HepG2 (cell line): ENCODE results near the gene CIROP. TPM values are rescaled to one million over a fixed set of nuclear protein-coding genes. Genes with fewer than 3 reads are reported as not detected.

Source experiments
- CBX2 ChIP-seq, 2 experiments: fragments of 200-600 bp in 1 of 2; sonication (generic); formaldehyde crosslinking in 1 of 2; IDR thresholded peaks; 2 replicates each; pipeline versions ENCODE4 v1.7.0 to v1.8.1; 2018 to 2022; ENCODE audit warnings: low read depth in 2 of 2, low read length in 1 of 2, mild to moderate bottlenecking in 1 of 2, missing genetic modification reagents in 1 of 2
- CHD4 ChIP-seq: fragments of 200-600 bp; sonication (generic); IDR thresholded peaks from 2 replicates; pipeline ENCODE4 v1.7.0; 2017; ENCODE audit warnings: mild to moderate bottlenecking, low read length, borderline replicate concordance
- DZIP1 ChIP-seq: sonication (generic); formaldehyde crosslinking; IDR thresholded peaks from 2 replicates; pipeline ENCODE4 v1.5.0; 2020; ENCODE audit warnings: mild to moderate bottlenecking, missing genetic modification reagents
- GRHL1 ChIP-seq: sonication (generic); formaldehyde crosslinking; conservative IDR thresholded peaks from 2 replicates; pipeline ENCODE4 v1.8.0; 2022; ENCODE audit warnings: missing genetic modification reagents
- HNRNPK ChIP-seq: fragments of 200-400 bp; formaldehyde crosslinking; IDR thresholded peaks from 2 replicates; pipeline ENCODE4 v1.6.1; 2018; ENCODE audit warnings: low read length, low read depth, moderate library complexity, mild to moderate bottlenecking; ENCODE audit not compliant: poor library complexity, severe bottlenecking
- MEF2D ChIP-seq: sonication (generic); formaldehyde crosslinking; IDR thresholded peaks from 2 replicates; pipeline ENCODE4 v1.5.1; 2020; ENCODE audit warnings: mild to moderate bottlenecking, missing genetic modification reagents
- MLLT10 ChIP-seq: sonication (generic); formaldehyde crosslinking; IDR thresholded peaks from 2 replicates; pipeline ENCODE4 v1.4.0; 2020; ENCODE audit warnings: missing genetic modification reagents
- MLXIP ChIP-seq: sonication (generic); formaldehyde crosslinking; IDR thresholded peaks from 2 replicates; pipeline ENCODE4 v1.9.0; 2021; ENCODE audit warnings: missing genetic modification reagents, borderline replicate concordance
- NFYC ChIP-seq: IDR thresholded peaks from 2 replicates; pipeline ENCODE4 v1.6.1; 2016; ENCODE audit warnings: missing genetic modification reagents, missing compliant biosample characterization
- PHB2 ChIP-seq: fragments of 450-650 bp; IDR thresholded peaks from 2 replicates; pipeline ENCODE4 v1.6.1; 2018; ENCODE audit not compliant: partially characterized antibody
- PHF8 ChIP-seq: sonication (generic); formaldehyde crosslinking; IDR thresholded peaks from 2 replicates; pipeline ENCODE4 v1.5.0; 2020; ENCODE audit warnings: missing genetic modification reagents
- SOX6 ChIP-seq, 2 experiments: fragments of 450-650 bp in 1 of 2; sonication (generic) in 1 of 2; formaldehyde crosslinking in 1 of 2; IDR thresholded peaks; 2 replicates each; pipeline versions ENCODE4 v1.4.0 to v1.6.1; 2017 to 2020; ENCODE audit warnings: antibody characterized with exemption in 1 of 2, mild to moderate bottlenecking in 1 of 2, missing genetic modification reagents in 1 of 2
- ZMYM2 ChIP-seq: sonication (generic); formaldehyde crosslinking; IDR thresholded peaks from 2 replicates; pipeline ENCODE4 v1.8.0; 2022; ENCODE audit warnings: mild to moderate bottlenecking, missing genetic modification reagents
- ZNF124 ChIP-seq: sonication (generic); formaldehyde crosslinking; IDR thresholded peaks from 2 replicates; pipeline ENCODE4 v1.4.0; 2020; ENCODE audit warnings: missing genetic modification reagents
- ZNF576 ChIP-seq: sonication (generic); formaldehyde crosslinking; IDR thresholded peaks from 2 replicates; pipeline ENCODE4 v1.4.0; 2020; ENCODE audit warnings: mild to moderate bottlenecking, missing genetic modification reagents
- ZNF616 ChIP-seq: sonication (generic); formaldehyde crosslinking; IDR thresholded peaks from 2 replicates; pipeline ENCODE4 v1.5.0; 2020; ENCODE audit warnings: low read depth, mild to moderate bottlenecking, missing genetic modification reagents
- ZNF639 ChIP-seq: conservative IDR thresholded peaks from 2 replicates; pipeline ENCODE4 v1.6.1; 2018; ENCODE audit warnings: missing genetic modification reagents
- ZNF841 ChIP-seq: sonication (generic); formaldehyde crosslinking; IDR thresholded peaks from 2 replicates; pipeline ENCODE4 v1.8.1; 2023; ENCODE audit warnings: missing genetic modification reagents, borderline replicate concordance
- ZSCAN20 ChIP-seq: sonication (generic); formaldehyde crosslinking; IDR thresholded peaks from 2 replicates; pipeline ENCODE4 v1.4.0; 2020; ENCODE audit warnings: missing genetic modification reagents, mild to moderate bottlenecking, borderline replicate concordance
- polyA plus RNA-seq, 8 experiments: library from polyadenylated mRNA; depleted of rRNA in 3 of 8; stranded (reverse) in 7 of 8; unstranded in 1 of 8; fragments of >200 nt; fragmentation: Illumina TruSeq in 4 of 8; extraction: Trizol in 4 of 8; gene quantifications; 2 replicates each; pipeline versions ENCODE4 v1.2.1 to v1.2.3, GENCODE V29; 2011 to 2016; ENCODE audit warnings: low read depth in 4 of 8, missing spikeins in 1 of 8, mixed read lengths in 1 of 8; ENCODE audit not compliant: insufficient read depth in 1 of 8
- total RNA-seq, 5 experiments: library from RNA; depleted of rRNA; stranded (reverse); fragments of >200 nt; fragmentation: Illumina TruSeq; extraction: Trizol; gene quantifications; 2 replicates each; pipeline ENCODE4 v1.2.3, GENCODE V29; 2016; ENCODE audit warnings: low read depth in 1 of 5

CIROP gene
- total and polyA plus RNA-seq, 2 of the 13 experiments (the other 11 are each of a cell fraction or from before 2014, with no cell fraction given), result 0.07 TPM; not detected in 1

GRCh38 chr14:23057757-23058653, 46.8 kb downstream of the CIROP start (continued):
- TF ChIP-seq DZIP1 (CRISPR knock-in tag) (no peak), MEF2D (CRISPR knock-in tag) (peak; percentile 86; the same call in 1 of the 2 replicates), PHF8 (CRISPR knock-in tag) (peak; percentile 55), ZNF841 (CRISPR knock-in tag) (no peak), MLLT10 (CRISPR knock-in tag) (no peak), SOX6 (IDR thresholded peaks at IDR 0.05) (no peak), SOX6 (CRISPR knock-in tag; IDR thresholded peaks at IDR 0.05) (peak; percentile 80; the same call in 1 of the 2 replicates), ZNF639 (peak; percentile 64; the same call in 1 of the 2 replicates), ZNF124 (CRISPR knock-in tag) (no peak), ZNF576 (CRISPR knock-in tag) (peak; percentile 83), MLXIP (CRISPR knock-in tag) (no peak; the same call in 1 of the 2 replicates), ZSCAN20 (no peak), HNRNPK (no peak), ZNF616 (no peak), CHD4 (peak; percentile 85), GRHL1 (CRISPR knock-in tag) (no peak), NFYC (CRISPR knock-in tag) (peak; percentile 34; the same call in 1 of the 2 replicates), CBX2 (IDR thresholded peaks at IDR 0.05; ENCODE audit: low read depth, low read length) (no peak), CBX2 (CRISPR knock-in tag; IDR thresholded peaks at IDR 0.05; ENCODE audit: low read depth) (no peak), ZMYM2 (CRISPR knock-in tag) (no peak), PHB2 (no peak)
